Measurements from ENCODE around the gene PPP3CB. TPM values are rescaled to one million over a fixed set of nuclear protein-coding genes. Genes with fewer than 3 reads are reported as not detected.
A peak's percentile ranks its signal among the peaks of the same experiment; 100 is the strongest.
"Not testable (repeated sequence)": the region's sequence is repeated elsewhere in the genome, so short reads cannot be mapped to it uniquely, and the experiment has no call there.

PPP3CB gene
- total RNA-seq, 1 donor from 2014 or later, result 50.5 TPM

DNA sequence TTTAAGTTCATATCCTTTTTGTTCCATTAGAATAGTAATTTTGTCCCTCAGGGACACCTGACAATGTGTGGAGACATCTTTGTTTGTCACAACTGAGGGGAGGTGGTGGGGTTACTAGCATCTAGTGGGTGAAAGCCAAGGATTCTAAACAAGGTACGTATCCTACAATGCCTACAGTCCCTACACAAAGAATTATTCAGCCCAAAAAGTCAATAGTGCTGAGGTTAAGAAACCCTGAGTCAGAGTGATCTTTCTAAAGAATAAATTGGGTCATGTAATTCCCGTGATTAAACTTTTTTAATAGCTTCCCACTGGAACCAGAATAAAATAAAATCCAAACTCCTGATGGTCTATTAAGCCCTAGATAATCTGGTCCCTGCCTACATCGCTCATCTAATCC lies 79.3 kb downstream of the PPP3CB start:
- no peak for DNase-seq (ENCODE audit: low spot score)

DNA sequence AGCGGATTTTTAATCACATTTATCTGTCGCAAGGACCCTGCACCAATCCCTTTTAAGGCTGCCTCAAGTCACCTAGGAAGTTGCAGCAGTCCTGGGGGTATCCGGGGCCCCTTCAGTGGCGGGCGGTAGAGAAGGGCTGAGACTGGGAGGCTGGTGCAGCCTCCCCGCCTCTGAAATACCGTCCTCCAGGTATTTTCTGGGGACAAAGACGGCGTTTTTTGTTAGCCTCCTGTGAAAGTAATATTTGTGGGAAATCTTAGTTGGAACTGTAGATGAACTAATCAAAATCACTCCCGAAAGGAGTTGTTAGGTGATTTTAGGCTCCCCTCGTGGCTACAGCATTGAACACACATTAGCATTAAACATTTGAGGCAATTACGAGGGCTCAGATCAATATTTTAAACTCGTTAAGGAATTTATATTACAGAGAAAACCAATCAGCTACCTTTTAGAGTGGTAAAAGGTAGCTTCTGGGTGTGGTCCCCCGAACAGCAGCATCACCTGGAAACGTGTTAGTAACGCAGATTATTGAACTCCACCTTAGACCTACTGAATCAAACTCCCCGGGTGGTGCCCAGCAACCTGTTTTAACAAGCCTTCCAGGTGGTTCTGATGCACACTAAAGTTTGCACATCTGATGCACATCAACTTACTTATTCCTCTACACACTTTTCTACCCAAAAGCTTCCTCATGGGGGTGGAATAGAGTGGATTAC lies 81.4 kb downstream of the PPP3CB start:
- no peak for DNase-seq (ENCODE audit: low spot score)

DNA sequence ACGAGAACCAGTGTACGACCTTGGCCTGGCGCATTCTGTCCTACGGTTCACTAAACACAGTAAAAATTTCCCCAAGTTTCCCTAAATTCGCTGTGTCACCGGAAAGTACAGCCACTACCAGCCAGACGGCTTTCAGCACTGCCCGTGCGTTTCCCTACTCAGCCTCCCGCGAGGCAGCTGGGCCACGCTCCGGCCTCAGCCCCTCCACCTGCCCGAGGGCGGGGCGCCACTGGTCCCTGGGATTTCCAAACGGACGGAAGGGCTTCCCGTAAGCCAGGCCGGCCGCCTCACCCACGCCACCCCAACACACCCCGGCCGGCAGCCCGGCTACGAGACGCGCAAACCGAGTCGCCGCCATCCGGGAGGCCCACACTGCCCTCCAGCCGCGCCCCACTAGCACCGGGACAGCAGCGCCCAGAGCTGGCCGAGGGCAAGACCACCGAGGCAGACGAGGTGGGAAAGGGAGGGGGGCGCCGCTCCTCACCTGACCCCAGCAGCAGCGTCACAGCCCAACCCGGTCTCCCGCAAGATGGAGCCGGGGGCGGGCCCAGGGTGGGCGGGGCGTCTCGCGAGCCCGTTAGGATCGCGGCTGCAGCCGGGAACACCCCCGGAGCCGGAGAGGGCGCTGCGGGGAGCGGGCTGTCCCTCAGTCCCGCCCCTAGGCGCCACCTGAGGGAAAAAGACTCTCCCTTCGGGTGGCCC lies 82.1 kb downstream of the PPP3CB start, which contains the start of gene ANXA7:
TSS of gene ANXA7 (minus strand) at position 531 of the 702 bp plus-strand sequence. CDS start 13,202 bp downstream, outside the sequence.
- DNase-seq (ENCODE audit: low spot score), result peak; percentile 96

DNA sequence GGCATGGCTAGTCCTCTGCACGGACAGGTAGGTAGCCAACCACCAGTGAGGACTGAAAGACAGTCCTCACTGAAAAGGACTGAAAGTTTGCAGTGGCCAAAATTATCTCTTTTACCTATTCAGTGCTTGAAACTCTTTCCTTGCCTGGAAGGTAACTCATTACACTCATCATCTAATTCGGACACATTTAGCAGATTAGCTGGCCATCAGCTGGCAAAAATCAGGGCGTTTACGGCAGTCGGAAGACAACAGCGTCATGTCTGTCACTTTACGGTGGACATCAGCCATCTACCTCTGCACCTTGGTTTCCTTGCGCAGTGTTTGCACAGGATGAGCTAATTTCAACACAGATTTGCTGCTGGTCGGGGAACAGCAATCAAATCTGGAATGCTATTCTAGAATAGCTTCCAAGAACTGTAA lies 82.7 kb downstream of the PPP3CB start:
- no peak for DNase-seq (ENCODE audit: low spot score)

DNA sequence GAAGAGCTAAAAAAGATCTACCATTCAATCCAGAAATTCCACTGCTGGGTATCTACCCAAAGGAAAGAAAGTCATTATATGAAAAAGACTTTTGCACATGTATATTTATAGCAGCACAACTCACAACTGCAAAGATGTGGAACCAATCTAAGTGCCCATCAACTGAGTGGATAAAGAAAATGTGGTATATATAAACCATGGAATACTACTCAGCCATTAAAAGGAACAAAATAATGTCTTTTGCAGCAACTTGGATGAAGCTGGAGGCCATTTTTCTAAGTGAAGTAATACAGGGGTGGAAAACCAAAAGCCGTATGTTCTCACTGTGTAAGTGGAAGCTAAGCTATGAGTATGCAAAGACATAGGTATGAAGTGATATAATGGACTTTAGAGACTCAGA lies 84.9 kb downstream of the PPP3CB start:
- DNase-seq (ENCODE audit: low spot score), result no peak

DNA sequence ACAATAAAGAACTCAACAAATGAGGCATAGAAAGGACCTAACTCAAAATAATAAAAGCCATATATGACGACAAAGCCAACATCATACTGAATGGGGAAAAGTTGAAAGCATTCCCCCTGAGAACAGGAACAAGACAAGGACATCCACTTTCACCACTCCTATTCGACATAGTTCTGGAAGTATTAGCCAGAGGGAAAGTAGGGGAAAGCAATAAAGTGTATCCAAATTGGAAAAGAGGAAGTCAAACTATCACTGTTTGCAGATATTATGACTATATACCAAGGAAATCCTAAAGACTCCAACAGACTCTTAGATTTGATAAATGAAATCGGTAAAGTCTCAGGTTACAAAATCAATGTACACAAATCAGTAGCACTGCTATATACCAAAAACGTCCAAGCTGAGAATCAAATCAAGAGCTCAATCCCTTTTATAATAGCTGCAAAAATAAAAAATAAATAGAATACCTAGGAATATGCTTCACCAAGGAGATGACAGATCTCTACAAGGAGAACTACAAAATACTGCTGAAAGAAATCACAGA lies 86.8 kb downstream of the PPP3CB start:
- no peak for DNase-seq (ENCODE audit: low spot score)

DNA sequence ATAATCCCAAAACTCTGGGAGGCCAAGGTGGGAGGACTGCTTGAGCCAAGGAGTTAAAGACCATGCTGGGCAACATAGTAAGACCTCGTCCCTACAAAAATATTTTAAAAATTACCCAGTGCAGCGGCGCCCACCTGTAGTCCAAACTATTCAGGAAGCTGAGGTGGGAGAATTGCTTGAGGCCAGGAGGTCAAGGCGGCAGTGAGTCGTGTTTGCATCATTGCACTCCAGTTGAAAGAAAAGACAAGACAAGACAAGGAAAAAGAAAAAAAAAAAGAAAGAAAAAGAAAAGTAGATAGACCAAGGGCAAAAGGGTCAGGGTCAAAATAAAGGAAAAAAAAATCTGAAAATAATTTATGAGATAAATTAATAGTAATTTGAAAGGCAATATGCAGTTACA lies 87.8 kb downstream of the PPP3CB start:
- no peak for DNase-seq (ENCODE audit: low spot score)

DNA sequence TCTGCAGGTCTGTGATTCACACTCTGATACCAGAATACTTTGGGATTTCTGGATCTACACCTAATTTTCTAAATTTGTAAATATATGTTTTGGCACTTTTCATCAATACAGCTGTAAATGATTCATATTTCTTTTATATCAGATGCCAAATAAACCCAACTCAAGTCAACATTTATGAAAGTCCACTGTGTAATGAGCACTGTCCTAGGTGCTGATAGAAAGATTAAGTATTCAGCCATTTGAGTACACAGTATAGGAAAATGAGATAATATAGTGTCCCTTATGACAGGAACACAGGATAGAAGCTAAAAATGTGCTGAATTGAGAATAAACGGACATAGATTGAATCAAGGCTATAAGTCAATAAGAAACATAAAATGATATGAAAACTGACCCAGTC lies 88.3 kb downstream of the PPP3CB start:
- no peak for DNase-seq (ENCODE audit: low spot score)

DNA sequence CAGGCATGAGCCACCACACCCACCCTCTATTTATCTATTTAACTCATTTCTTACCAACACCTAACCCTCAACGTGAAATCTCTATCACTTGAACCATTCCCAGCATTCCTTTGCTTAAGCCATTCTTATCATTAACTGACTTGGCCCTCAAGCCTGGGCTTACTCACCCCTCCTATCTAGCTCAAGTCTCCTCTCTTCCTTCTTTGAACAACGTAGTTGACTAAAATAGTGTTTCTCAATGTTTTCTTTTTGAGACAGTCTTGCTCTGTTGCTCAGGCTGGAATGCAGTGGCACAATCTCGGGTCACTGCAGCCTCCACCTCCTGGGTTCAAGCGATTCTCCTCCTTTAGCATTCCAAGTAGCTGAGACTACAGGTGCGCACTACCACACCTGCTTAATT lies 89.0 kb downstream of the PPP3CB start:
- DNase-seq (ENCODE audit: low spot score), result no peak

DNA sequence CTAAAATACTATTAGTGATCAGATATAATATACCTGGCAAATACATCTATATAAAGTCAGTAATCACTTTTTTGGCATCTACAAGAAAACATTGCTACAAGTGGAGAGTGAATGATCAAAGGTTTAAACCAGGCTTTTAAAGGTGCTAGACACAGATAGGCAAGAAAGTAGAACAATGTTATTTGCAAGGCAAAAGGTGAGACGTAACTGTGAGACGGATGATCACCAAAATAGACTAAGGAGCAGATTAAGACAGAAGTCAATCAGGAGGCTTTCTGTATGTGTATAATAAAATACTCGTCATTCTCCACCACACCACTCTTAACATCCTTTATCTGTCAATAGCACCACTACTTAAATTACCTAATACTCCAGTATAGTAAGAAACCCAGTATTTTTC lies 90.3 kb downstream of the PPP3CB start:
- DNase-seq (ENCODE audit: low spot score), result no peak

DNA sequence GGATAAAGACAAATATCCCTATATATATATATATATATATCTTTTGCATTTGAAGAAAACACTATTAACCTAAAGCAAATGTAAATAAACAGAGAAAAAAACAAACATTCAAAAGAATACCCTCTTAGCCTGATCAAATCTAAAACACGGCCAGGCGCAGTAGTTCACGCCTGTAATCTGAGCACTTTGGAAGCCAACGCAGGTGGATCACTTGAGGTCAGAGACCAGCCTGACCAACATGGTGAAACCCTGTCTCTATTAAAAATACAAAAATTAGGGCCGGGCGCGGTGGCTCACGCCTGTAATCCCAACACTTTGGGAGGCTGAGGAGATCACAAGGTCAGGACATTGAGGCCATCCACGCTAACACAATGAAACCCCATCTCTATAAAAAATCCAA lies 91.1 kb downstream of the PPP3CB start:
- no peak for DNase-seq (ENCODE audit: low spot score)

DNA sequence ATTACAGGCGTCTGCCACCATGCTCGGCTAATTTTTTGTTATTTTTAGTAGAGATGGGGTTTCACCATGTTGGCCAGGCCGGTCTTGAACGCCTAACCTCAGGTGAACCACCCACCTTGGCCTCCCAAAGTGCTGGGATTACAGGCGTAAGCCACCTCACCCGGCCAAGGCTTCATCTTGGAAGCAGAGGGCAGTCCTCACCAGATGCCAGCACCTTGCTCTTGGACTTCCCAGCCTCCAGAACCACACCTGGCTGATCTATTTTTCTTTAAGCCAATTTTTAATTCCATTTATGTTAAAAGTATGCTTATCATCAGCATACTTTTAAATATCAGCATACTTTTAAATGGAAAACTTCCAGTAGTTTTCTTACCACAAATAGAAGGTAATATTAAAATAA lies 94.2 kb downstream of the PPP3CB start:
- no peak for DNase-seq (ENCODE audit: low spot score)

DNA sequence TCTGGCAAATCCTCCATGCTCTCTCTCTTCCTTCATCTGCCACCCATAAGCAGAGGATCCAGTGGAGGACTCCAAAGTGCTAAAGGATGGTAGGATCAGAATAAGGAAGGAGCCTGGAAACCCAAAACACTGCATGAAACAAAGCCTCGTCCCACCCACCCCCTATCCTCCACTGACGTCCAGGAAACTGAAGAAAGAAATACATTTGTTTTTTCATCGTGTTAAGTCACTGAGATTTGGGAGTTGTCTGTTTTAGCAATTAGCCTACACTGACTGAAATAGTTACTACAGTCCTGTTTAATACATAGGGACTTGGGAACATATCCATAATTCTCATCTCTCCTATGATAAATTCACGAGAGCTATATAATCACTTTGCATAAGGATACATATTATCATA lies 96.8 kb downstream of the PPP3CB start:
- no peak for DNase-seq (ENCODE audit: low spot score)

DNA sequence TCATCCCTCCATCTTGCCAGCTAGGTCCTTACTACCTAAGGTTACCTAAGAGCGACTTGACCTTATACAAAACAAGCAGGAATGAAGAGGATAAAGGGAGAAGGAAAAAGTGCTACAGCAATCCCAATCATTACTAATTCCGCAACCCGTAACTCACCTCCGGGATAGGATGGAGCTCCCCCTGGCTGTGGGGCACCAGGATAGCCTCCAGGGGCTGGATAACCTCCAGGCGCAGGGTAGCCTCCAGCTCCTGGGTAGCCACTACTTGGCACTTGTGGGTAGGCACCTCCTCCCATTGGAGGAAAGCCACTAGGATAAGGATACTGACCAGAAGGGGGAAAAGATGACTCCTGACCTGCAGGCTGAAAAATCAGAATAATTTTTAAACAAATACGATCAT lies 97.8 kb downstream of the PPP3CB start:
- DNase-seq (ENCODE audit: low spot score), result no peak

DNA sequence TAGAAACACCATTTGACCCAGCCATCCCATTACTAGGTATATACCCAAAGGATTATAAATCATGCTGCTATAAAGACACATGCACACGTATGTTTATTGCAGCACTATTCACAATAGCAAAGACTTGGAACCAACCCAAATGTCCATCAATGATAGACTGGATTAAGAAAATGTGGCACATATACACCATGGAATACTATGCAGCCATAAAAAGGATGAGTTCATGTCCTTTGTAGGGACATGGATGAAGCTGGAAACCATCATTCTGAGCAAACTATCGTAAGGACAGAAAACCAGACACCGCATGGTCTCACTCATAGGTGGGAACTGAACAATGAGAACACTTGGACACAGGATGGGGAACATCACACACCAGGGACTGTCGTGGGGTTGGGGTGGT lies 101.5 kb downstream of the PPP3CB start:
- DNase-seq (ENCODE audit: low spot score), result not testable (repeated sequence)

DNA sequence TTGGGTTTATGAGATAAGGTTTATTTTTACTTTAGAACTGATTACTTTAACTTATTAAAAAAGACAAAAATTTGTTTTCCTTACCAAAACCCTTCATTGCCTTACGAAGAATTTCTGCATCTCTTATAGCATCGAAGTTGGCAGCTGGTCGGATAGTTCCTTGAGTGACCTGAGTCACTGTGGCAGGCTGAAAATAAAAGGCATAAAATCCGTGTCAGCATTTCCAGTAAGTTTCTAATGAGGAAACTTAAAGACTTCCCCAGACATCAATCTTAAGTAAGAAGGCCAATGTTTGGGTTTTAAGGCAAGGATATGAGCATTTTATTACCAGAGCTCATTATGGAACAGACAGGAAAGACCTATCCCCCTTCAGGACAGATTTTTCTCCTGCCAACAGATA lies 107.6 kb downstream of the PPP3CB start:
- no peak for DNase-seq (ENCODE audit: low spot score)

DNA sequence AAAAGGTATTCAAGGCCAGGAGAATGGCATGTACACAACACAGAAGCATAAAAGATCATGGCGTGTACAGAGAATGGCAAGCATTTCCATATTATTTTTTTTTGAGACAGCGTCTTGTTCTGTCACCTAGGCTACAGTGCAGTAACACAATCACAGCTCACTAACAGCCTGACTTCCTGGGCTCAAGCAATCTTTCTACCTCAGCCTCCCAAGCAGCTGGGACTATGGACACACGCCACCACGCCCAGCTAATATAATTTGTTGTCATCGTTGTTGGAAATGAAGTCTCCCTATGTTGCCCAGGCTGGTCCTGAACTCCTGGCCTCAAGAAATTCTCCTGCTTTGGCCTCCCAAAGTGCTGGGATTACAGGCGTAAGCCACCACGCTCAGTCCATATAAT lies 109.2 kb downstream of the PPP3CB start:
- no peak for DNase-seq (ENCODE audit: low spot score)

Other genes with a start within 250 kb of the PPP3CB start
- gene DNAJC9, start 248.8 kb downstream of the PPP3CB start, total RNA-seq, result 6.5 TPM
- 91.7 TPM for gene MRPS16, start 243.4 kb downstream of the PPP3CB start, total RNA-seq
- gene CFAP70, start 137.2 kb downstream of the PPP3CB start, total RNA-seq, result 2.5 TPM
- gene ANXA7, start 82.0 kb downstream of the PPP3CB start, total RNA-seq, result 146 TPM
- gene MSS51, start 62.5 kb downstream of the PPP3CB start, total RNA-seq, result 1.6 TPM
- gene USP54, start 95.3 kb upstream of the PPP3CB start, total RNA-seq, result 16.0 TPM
- gene MYOZ1, start 145.4 kb upstream of the PPP3CB start, total RNA-seq, result 0.58 TPM
- gene SYNPO2L, start 160.0 kb upstream of the PPP3CB start, total RNA-seq, result 0.10 TPM
- 7.4 TPM for gene AGAP5, start 202.1 kb upstream of the PPP3CB start, total RNA-seq
- 65.5 TPM for gene SEC24C, start 248.3 kb upstream of the PPP3CB start, total RNA-seq

All from mesenteric fat pad (tissue), 1 donor.